ENCODE results near the gene TEP1. TPM values are rescaled to one million over a fixed set of nuclear protein-coding genes. Genes with fewer than 3 reads are reported as not detected.
"Not testable (repeated sequence)": the region's sequence is repeated elsewhere in the genome, so short reads cannot be mapped to it uniquely, and the experiment has no call there.

TEP1 gene
- 10 to 100 TPM; 40.2 to 41.4 TPM for total RNA-seq

DNA sequence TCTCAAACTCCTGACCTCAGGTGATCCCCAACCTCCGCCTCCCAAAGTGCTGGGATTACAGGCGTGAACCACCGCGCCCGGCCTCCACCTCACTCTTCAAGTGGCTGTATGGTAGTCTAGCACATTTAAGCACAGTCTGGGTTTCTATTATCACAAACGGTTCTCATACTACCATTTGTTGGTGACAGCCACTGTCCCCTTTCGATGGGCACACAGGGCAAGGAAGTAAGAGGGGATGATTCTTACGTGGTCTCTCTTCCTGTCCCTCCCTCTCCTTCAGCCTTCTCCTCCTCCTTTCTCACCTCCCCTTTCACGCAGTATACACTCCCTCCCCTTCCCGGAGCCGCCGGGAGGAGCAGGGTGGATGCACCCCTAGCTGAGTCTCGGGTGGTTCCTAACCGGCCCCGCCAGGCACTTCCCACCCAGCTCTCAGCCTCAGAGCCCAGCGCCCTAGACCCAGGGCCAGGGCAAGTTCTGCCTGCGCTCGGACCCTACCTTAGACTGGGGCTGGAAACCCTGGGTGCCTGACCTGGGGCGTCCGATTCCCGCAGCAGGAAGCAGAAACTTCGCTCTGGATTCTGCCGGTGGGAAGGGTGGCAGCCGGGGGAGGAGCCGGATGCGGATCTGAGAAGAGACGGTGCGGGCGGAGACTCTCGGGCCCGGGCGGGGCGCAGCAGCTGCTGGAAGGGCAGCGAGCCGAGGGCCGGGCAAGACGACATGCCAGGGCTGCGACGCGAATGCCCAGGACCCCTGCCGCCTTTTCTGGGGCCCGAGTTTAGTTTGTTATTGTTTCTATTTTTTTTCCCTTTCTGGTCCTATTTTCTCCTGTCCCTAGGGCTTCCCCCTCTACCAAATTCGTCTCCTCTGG lies at the start of gene TEP1:
TEP1 (minus strand) TSS at position 626 of the 868 bp plus-strand sequence. CDS start 5,062 bp downstream, outside the sequence.
- H3K9me3 Mint-ChIP-seq, result no peaks in the 10 kb centered on the region
- H3K4me1 Mint-ChIP-seq (ENCODE audit: low read depth), result peaks cover 55% of the 10 kb centered on the region
- DNase-seq, result peak; percentile 84 to 87
- peaks cover 3 to 4% of the 10 kb centered on the region in 2 donors for H3K36me3 Mint-ChIP-seq (ENCODE audit: insufficient read depth in 2 of 2)
- peak within 1 kb of the TSS; percentile 91 to 95 for H3K4me3 Mint-ChIP-seq
- ATAC-seq (replicated peaks in 1 of 2), result peak; percentile 90 to 91
- peak within 1 kb of the TSS; percentile 97 for H3K27ac Mint-ChIP-seq
- no peaks in the 10 kb centered on the region for H3K27me3 Mint-ChIP-seq (ENCODE audit: low read depth)

DNA sequence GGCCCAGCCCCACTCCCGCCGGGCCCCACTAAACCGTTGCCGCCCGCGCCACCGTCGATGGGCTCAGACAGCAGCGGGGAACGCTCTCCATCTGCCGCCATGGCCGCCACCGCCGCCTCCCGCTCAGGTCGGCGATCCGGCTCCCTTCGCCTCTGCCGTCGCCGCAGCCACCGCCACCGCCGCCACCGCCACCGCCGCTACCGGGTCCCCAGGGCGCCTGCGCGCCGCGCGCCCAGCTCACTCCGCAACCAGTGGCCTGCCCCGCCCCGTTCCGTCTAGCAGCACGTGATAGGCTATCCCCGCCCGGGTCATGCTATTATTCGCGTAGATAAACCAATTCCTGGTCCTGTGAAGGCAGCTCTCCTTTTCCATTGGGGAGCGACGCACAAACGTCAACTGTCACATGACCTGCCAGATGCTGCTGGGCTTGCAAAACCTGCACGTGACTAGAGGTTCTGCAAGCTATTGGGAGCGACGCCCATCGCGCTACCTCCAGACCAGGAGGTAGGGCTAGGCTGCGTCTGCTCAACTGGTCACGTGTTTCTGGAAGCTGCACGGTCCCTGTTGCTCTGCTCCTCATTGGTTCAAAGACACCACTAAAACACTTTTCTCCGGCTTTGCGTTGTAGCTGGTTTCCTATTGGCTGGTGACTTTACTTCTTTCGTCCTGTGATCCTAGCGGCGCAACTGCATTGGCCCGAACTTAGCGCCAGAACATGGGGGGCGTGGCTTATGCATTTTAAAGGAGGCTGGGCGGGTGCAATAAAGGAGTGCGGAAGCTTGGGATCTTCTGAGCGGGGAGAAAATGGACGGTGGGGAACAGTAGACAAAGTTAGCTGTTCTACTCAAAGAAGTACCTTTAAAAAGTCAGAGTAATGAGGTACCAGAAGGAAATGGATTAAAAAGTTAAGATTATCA lies 48.2 kb upstream of the TEP1 start, which contains the start of gene PIP4P1:
PIP4P1 (minus strand) TSS at position 210 of the 917 bp plus-strand sequence; CDS start at position 101, 109 bp downstream.
- H3K27me3 Mint-ChIP-seq (ENCODE audit: low read depth), result no peaks in the 10 kb centered on the region
- H3K4me1 Mint-ChIP-seq (ENCODE audit: low read depth), result peaks cover 23% of the 10 kb centered on the region
- peaks cover 0 to 16% of the 10 kb centered on the region in 2 donors for H3K36me3 Mint-ChIP-seq (ENCODE audit: insufficient read depth in 2 of 2)
- ATAC-seq (replicated peaks in 1 of 2) (peak; percentile 95), DNase-seq (peak; percentile 98 to 99)
- peak within 1 kb of the TSS; percentile 91 to 93 for H3K4me3 Mint-ChIP-seq
- H3K27ac Mint-ChIP-seq, result peak within 1 kb of the TSS; percentile 95
- H3K9me3 Mint-ChIP-seq, result no peaks in the 10 kb centered on the region

DNA sequence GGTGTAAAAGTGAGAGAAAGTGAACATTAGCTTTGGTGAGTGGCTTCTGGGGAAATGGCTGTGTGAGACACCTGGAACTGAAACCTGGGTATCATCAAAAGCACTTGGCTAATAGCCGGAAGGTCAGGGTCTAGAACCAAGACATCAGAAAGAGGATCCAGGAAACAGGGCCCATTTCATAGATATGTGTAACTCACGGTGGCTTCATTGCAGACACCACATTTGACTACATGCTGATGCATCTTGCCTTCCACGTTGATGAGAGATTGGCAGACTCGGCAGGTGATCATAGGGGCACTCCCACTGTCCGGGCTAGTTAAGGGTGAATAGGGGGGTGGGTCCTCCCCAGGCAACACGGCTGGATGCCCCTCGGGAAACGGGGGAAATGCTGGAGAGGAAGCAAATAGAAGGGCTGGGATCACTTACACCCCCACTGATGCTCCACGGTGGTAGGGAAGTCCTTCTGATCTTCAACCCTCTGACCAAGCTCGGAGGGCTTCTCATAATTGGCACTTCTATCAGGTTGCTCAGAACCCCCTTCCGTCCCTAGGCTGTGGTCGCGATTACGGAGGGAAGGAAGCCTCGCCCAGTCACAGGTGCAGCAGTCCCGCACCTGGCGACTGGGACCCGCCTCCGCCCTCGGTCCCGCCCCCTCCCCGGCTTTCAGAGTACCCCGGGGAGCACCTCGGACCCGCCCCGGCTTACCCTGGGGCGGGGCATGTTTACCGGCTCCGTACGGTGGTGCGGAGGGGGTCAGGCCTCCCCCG lies 47.3 kb upstream of the TEP1 start:
- DNase-seq (peak; percentile 45 to 58), ATAC-seq (replicated peaks in 1 of 2) (peak; percentile 6 to 9)
- H3K36me3 Mint-ChIP-seq (ENCODE audit: insufficient read depth in 2 of 2), result peaks cover 0 to 16% of the 10 kb centered on the region in 2 donors
- no peaks in the 10 kb centered on the region for H3K9me3 Mint-ChIP-seq
- peaks cover 23% of the 10 kb centered on the region for H3K4me1 Mint-ChIP-seq (ENCODE audit: low read depth)
- H3K4me3 Mint-ChIP-seq, result peak overlapping the region; percentile 91 to 93
- peak overlapping the region; percentile 95 for H3K27ac Mint-ChIP-seq
- no peaks in the 10 kb centered on the region for H3K27me3 Mint-ChIP-seq (ENCODE audit: low read depth)

DNA sequence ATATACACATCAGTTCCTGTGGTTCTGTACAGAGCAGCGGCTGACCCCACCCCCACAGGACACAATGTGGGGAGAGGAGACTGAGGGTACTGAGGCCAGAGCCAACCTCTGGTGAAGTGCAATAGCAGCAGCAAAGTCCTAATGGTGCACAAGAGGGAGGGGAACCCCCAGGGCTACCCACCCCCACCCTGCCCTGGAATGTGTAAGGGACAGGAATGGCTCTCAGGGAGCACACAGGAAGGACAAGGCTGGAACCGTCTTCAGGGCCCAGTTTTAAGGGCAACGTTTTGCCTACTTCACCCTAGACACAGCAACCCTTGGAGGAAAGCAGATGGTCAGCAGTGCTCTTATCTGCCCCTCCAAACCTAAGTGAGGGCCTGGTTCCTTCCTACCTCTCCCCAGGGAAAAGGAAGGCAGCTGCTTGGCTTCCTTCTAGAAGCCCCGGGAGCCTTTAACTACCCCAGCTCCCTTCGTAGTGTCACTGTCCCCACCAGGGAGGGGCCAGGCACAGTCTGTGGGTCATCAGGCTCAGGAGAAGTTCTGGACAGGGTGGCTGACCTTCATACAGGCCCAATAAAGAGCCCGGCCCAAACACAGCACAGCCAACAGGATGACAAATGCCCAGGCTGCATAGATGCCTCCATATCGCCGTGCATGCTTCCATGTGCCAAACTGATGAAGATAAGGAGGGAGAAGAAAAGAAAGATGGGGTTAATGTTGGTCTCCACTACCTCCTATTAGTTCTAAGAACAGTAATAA lies 44.9 kb upstream of the TEP1 start:
- no peak overlapping the region for H3K4me3 Mint-ChIP-seq
- no peaks in the 10 kb centered on the region for H3K9me3 Mint-ChIP-seq
- H3K4me1 Mint-ChIP-seq (ENCODE audit: low read depth), result peaks cover 23% of the 10 kb centered on the region
- peaks cover 0 to 16% of the 10 kb centered on the region in 2 donors for H3K36me3 Mint-ChIP-seq (ENCODE audit: insufficient read depth in 2 of 2)
- DNase-seq, result no peak
- H3K27ac Mint-ChIP-seq, result peak overlapping the region; percentile 58
- ATAC-seq (replicated peaks in 1 of 2), result no peak
- H3K27me3 Mint-ChIP-seq (ENCODE audit: low read depth), result no peaks in the 10 kb centered on the region

DNA sequence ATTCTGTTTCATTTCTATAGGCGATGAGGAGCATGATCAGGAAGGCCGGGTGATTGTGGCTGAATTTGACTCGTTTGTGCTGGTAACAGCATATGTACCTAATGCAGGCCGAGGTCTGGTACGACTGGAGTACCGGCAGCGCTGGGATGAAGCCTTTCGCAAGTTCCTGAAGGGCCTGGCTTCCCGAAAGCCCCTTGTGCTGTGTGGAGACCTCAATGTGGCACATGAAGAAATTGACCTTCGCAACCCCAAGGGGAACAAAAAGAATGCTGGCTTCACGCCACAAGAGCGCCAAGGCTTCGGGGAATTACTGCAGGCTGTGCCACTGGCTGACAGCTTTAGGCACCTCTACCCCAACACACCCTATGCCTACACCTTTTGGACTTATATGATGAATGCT lies 43.7 kb upstream of the TEP1 start:
- ATAC-seq (replicated peaks in 1 of 2) (no peak), DNase-seq (no peak)
- no peaks in the 10 kb centered on the region for H3K27me3 Mint-ChIP-seq (ENCODE audit: low read depth)
- peaks cover 29% of the 10 kb centered on the region for H3K4me1 Mint-ChIP-seq (ENCODE audit: low read depth)
- H3K27ac Mint-ChIP-seq, result no peak overlapping the region
- H3K9me3 Mint-ChIP-seq, result no peaks in the 10 kb centered on the region
- H3K36me3 Mint-ChIP-seq (ENCODE audit: insufficient read depth in 2 of 2), result peaks cover 0 to 16% of the 10 kb centered on the region in 2 donors
- H3K4me3 Mint-ChIP-seq, result peak overlapping the region in 1 of 2 donors; percentile 5

DNA sequence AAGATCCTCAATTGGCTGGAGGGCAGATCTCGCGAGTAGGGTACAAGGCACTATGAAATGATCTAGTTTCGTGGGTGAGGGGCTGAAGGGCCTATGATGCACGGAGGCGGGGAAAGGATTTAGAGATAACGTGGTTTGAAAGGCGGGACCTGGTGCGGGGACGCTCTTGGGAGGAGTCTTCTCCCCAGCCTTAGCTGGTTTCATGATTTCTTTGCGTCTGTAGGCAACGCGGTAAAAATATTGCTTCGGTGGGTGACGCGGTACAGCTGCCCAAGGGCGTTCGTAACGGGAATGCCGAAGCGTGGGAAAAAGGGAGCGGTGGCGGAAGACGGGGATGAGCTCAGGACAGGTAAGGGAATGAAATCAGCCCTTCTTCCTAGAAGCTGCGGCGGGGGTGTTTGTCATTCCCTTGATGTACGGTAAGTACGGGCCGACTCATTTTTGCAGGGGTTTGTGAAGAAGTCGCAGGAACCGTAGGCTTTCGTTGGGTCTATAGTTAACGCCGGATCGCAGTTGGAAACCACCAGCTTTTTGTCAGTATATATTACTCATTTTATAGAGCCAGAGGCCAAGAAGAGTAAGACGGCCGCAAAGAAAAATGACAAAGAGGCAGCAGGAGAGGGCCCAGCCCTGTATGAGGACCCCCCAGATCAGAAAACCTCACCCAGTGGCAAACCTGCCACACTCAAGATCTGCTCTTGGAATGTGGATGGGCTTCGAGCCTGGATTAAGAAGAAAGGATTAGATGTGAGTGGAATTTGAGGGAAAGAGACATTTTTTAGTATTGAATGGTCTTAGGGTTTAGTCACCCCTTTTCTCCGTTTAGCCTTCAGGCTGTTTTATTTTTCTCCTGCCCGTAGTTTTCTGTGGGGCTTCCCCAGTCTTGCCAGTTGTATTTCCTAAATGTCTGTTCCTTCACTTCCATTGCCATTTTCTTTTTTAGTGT lies 42.3 kb upstream of the TEP1 start:
- Mint-ChIP-seq H3K9me3 (no peaks in the 10 kb centered on the region), H3K4me1 (ENCODE audit: low read depth) (peaks cover 28% of the 10 kb centered on the region), H3K4me3 (no peak overlapping the region), H3K27me3 (ENCODE audit: low read depth) (no peaks in the 10 kb centered on the region), H3K27ac (no peak overlapping the region), H3K36me3 (ENCODE audit: insufficient read depth in 2 of 2) (peaks cover 0 to 22% of the 10 kb centered on the region in 2 donors)
- peak; percentile 51 to 83 for DNase-seq
- peak; percentile 73 to 75 for ATAC-seq (replicated peaks in 1 of 2)

DNA sequence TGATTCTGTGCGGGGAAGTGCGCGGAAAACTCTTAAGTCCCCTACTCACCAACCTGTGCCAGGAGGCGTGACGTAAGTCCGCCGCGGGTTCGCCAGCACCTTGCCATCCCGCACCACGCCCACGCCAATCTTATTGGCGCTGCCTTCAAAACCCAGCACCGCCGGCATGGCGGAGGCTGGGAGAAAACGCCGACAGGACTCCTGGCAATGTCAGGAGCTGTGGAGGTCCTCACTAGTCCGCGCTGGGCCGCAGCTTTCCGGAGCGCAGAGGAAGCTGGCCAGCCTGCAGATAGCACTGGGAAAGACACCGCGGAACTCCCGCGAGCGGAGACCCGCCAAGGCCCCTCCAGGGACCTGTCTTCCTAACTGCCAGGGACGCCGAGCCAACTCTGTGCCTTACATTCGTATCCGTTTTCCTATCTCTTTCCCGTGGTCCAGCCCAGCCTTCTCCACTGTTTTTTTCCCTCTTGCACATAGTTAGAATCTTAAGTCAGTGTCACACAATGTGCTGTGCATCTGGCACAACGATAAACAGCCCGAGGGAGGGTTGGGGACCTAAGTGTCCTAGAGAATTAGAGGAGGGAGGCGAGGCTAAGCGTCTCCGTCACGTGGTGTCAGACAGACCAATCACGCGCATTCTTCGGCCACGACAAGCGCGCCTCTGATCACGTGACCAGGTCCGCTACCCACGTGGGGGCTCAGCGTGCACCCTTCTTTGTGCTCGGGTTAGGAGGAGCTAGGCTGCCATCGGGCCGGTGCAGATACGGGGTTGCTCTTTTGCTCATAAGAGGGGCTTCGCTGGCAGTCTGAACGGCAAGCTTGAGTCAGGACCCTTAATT lies 41.4 kb upstream of the TEP1 start, which contains the start of the genes APEX1 and OSGEP:
APEX1 (plus strand) TSS at position 711 of the 839 bp plus-strand sequence. CDS start 420 bp downstream, outside the sequence.
OSGEP (minus strand) TSS at position 297 of the 839 bp plus-strand sequence; CDS start at position 168, 129 bp downstream.
- Mint-ChIP-seq H3K27me3 (ENCODE audit: low read depth) (no peaks in the 10 kb centered on the region), H3K9me3 (no peaks in the 10 kb centered on the region), H3K4me1 (ENCODE audit: low read depth) (peaks cover 19% of the 10 kb centered on the region), H3K27ac (peak within 1 kb of the TSS; percentile 67), H3K4me3 (peak within 1 kb of the TSS in 1 of 2 donors; percentile 46), H3K36me3 (ENCODE audit: insufficient read depth in 2 of 2) (peaks cover 4 to 21% of the 10 kb centered on the region in 2 donors)
- DNase-seq (peak; percentile 96 to 99), ATAC-seq (replicated peaks in 1 of 2) (peak; percentile 86 to 88)

DNA sequence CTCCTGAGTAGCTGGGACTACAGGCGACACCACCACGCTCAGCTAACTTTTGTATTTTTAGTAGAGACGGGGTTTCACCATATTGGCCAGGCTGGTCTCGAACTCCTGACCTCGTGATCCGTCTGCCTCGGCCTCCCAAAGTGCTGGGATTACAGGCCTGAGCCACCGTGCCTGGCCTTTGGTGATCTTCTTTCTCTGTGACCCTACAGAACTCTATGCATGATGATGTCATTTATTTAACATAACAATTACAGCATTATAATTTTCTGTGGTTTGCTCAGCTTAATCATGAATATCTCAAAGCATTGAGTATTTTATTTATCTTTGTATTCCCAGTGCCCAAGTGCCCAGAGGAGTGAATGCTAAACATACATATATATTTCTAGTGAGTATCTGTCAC lies 39.5 kb upstream of the TEP1 start:
- ATAC-seq (replicated peaks in 1 of 2); DNase-seq; H3K27me3 Mint-ChIP-seq (ENCODE audit: low read depth); H3K9me3 Mint-ChIP-seq: not testable (repeated sequence)
- H3K4me3 Mint-ChIP-seq, result peak overlapping the region; percentile 21 to 26
- peaks cover 15% of the 10 kb centered on the region for H3K4me1 Mint-ChIP-seq (ENCODE audit: low read depth)
- peaks cover 6 to 28% of the 10 kb centered on the region in 2 donors for H3K36me3 Mint-ChIP-seq (ENCODE audit: insufficient read depth in 2 of 2)
- peak overlapping the region; percentile 60 for H3K27ac Mint-ChIP-seq

DNA sequence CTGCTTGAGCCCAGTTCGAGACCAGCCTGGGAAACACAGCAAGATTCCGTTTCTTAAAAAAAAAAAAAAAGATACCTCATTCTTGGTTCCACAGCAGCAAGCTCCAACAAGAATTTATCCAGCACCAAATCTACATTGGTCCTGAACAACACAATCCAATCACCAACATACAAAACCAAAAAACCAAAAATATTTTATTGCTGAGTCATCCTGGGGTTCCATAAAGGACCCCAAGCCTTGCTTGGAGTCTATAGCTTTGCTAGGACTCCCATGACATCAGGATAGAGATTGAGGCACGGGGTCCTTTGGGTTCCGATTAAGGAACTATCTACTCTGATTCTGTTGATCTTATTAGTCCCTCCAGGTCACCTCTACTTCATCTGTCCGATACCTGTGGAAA lies 33.6 kb upstream of the TEP1 start:
- Mint-ChIP-seq H3K4me1 (ENCODE audit: low read depth) (peaks cover 8% of the 10 kb centered on the region), H3K9me3 (no peaks in the 10 kb centered on the region), H3K4me3 (no peak overlapping the region), H3K27me3 (ENCODE audit: low read depth) (no peaks in the 10 kb centered on the region), H3K27ac (peak overlapping the region; percentile 7), H3K36me3 (ENCODE audit: insufficient read depth in 2 of 2) (peaks cover 10 to 24% of the 10 kb centered on the region in 2 donors)
- DNase-seq (no peak), ATAC-seq (replicated peaks in 1 of 2) (no peak)

DNA sequence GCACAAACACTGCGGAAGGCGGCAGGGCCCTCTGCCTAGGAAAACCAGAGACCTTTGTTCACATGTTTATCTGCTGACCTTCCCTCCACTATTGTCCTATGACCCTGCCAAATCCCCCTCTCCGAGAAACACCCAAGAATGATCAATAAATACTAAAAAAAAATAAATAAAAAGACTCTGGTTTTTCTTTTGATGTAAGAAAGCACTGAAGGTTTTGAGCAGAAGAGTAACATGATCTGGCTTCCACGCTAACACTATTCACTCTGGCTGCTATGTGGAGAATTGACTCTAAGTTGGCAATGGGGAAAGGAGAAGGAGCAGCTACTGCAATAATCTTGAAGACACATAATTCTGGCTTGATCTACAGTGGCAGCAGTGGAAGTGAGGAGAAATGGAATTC lies 30.3 kb upstream of the TEP1 start:
- peaks cover 6 to 13% of the 10 kb centered on the region in 2 donors for H3K36me3 Mint-ChIP-seq (ENCODE audit: insufficient read depth in 2 of 2)
- H3K9me3 Mint-ChIP-seq; H3K27me3 Mint-ChIP-seq (ENCODE audit: low read depth): not testable (repeated sequence)

More for the DNA sequence above, 30.3 kb upstream of the TEP1 start:
- DNase-seq; ATAC-seq (replicated peaks in 1 of 2); H3K4me3 Mint-ChIP-seq; H3K27ac Mint-ChIP-seq: not testable (repeated sequence)
- peaks cover 24% of the 10 kb centered on the region for H3K4me1 Mint-ChIP-seq (ENCODE audit: low read depth)
